Measurements from ENCODE around the gene ILF3.

The ILF3 gene

DNA sequence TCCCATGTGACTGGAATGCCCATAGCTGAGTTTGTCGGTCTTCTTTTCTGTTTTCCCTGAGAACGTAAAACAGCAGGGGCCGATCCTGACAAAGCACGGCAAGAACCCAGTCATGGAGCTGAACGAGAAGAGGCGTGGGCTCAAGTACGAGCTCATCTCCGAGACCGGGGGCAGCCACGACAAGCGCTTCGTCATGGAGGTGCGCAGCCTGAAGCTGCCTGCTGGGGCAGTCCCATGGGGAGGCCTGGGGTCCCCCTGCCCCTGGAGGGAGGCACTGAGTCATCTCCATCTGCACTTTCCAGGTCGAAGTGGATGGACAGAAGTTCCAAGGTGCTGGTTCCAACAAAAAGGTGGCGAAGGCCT, 28.9 kb downstream of the ILF3 start:
- Histone ChIP-seq H3K79me2 (ENCODE audit: insufficient read depth, low read length) (peaks cover 8% of the 10 kb centered on the region; the same call in 1 of the 2 replicates), H3K9ac (ENCODE audit: low read length) (no peak overlapping the region), H3F3A (ENCODE audit: insufficient read depth) (no peaks in the 10 kb centered on the region), H3K4me3 (ENCODE audit: insufficient read depth, low read length, poor library complexity, severe bottlenecking) (no peak overlapping the region), H4K20me1 (ENCODE audit: low read depth, low read length) (peaks cover 7% of the 10 kb centered on the region; the same call in 1 of the 2 replicates), H3K9me2 (replicated peaks; ENCODE audit: insufficient read depth, low read length) (no peaks in the 10 kb centered on the region), H3K27ac (ENCODE audit: low read depth, low read length) (no peak overlapping the region), H2AFZ (ENCODE audit: low read depth, low read length, severe bottlenecking) (no peak overlapping the region), H3K36me3 (ENCODE audit: low read length) (peaks cover 46% of the 10 kb centered on the region), H3K4me2 (ENCODE audit: low read depth, low read length, poor library complexity, severe bottlenecking) (no peak overlapping the region), H3K27me3 (ENCODE audit: low read length) (no peaks in the 10 kb centered on the region), H3K9me3 (ENCODE audit: insufficient read depth, low read length) (no peaks in the 10 kb centered on the region)
- TF ChIP-seq, protein P1, sequence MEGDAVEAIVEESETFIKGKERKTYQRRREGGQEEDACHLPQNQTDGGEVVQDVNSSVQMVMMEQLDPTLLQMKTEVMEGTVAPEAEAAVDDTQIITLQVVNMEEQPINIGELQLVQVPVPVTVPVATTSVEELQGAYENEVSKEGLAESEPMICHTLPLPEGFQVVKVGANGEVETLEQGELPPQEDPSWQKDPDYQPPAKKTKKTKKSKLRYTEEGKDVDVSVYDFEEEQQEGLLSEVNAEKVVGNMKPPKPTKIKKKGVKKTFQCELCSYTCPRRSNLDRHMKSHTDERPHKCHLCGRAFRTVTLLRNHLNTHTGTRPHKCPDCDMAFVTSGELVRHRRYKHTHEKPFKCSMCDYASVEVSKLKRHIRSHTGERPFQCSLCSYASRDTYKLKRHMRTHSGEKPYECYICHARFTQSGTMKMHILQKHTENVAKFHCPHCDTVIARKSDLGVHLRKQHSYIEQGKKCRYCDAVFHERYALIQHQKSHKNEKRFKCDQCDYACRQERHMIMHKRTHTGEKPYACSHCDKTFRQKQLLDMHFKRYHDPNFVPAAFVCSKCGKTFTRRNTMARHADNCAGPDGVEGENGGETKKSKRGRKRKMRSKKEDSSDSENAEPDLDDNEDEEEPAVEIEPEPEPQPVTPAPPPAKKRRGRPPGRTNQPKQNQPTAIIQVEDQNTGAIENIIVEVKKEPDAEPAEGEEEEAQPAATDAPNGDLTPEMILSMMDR (IDR thresholded peaks at IDR 0.05; ENCODE audit: insufficient read depth, low read length, poor library complexity, severe bottlenecking), result no peak
- no peak for TF ChIP-seq EZH2phosphoT487 (conservative IDR thresholded peaks at IDR 0.05; ENCODE audit: low read length)

DNA sequence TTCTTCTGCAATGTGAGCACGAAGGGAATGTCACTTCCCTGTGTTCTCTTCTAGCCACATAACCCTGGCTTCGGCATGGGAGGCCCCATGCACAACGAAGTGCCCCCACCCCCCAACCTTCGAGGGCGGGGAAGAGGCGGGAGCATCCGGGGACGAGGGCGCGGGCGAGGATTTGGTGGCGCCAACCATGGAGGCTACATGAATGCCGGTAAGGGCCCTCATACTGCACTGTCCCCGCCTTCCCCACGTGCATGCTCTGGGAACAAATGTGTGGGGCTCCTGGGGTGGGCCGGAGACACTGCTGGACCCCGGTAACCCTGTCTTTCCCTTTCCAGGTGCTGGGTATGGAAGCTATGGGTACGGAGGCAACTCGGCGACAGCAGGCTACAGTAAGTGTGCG, 29.4 kb downstream of the ILF3 start:
- H3K9me2 ChIP-seq (replicated peaks; ENCODE audit: insufficient read depth, low read length), result no peaks in the 10 kb centered on the region
- peaks cover 7% of the 10 kb centered on the region; the same call in 1 of the 2 replicates for H4K20me1 ChIP-seq (ENCODE audit: low read depth, low read length)
- H2AFZ ChIP-seq (ENCODE audit: low read depth, low read length, severe bottlenecking), result no peak overlapping the region
- peaks cover 2% of the 10 kb centered on the region; the same call in 1 of the 2 replicates for H3K79me2 ChIP-seq (ENCODE audit: insufficient read depth, low read length)
- TF ChIP-seq, protein P1 (IDR thresholded peaks at IDR 0.05; ENCODE audit: insufficient read depth, low read length, poor library complexity, severe bottlenecking), result no peak
- TF ChIP-seq EZH2phosphoT487 (conservative IDR thresholded peaks at IDR 0.05; ENCODE audit: low read length), result no peak
- H3K27ac ChIP-seq (ENCODE audit: low read depth, low read length), result no peak overlapping the region
- H3F3A ChIP-seq (ENCODE audit: insufficient read depth), result no peaks in the 10 kb centered on the region
- H3K36me3 ChIP-seq (ENCODE audit: low read length), result peaks cover 41% of the 10 kb centered on the region
- H3K4me2 ChIP-seq (ENCODE audit: low read depth, low read length, poor library complexity, severe bottlenecking), result no peak overlapping the region
- H3K9me3 ChIP-seq (ENCODE audit: insufficient read depth, low read length), result no peaks in the 10 kb centered on the region
- H3K27me3 ChIP-seq (ENCODE audit: low read length), result no peaks in the 10 kb centered on the region
- no peak overlapping the region for H3K9ac ChIP-seq (ENCODE audit: low read length)
- no peak overlapping the region for H3K4me3 ChIP-seq (ENCODE audit: insufficient read depth, low read length, poor library complexity, severe bottlenecking)

DNA sequence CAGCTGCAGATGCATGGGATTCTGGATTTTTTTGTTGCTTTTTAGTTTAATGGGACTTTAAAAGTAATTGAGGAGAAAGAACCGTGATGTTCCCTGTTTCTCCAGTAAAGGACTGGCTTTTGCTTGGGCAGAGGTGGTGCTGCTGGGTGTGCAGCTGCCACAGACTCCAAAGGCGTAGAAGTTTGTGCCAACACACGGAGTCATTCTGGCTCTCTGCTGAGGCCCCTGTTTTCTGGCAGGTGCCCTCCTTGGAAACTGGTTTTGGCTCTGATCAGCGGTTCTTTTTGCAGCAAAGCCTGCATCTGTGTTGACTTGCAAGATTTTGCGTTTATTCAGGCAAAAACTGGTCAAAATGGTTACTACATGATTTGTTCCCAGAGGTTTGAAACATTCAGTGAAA, 31.1 kb downstream of the ILF3 start:
- H3F3A ChIP-seq (ENCODE audit: insufficient read depth), result 0 out of 2 replicates have a peak, but pooled peaks cover 3% of the 10 kb centered on the region
- TF ChIP-seq EZH2phosphoT487 (conservative IDR thresholded peaks at IDR 0.05; ENCODE audit: low read length), result no peak
- TF ChIP-seq, protein P1 (IDR thresholded peaks at IDR 0.05; ENCODE audit: insufficient read depth, low read length, poor library complexity, severe bottlenecking), result no peak

More for the DNA sequence above, 31.1 kb downstream of the ILF3 start:
- Histone ChIP-seq H3K9me2 (replicated peaks; ENCODE audit: insufficient read depth, low read length) (no peaks in the 10 kb centered on the region), H3K27ac (ENCODE audit: low read depth, low read length) (no peak overlapping the region), H3K9me3 (ENCODE audit: insufficient read depth, low read length) (no peaks in the 10 kb centered on the region), H3K9ac (ENCODE audit: low read length) (no peak overlapping the region), H2AFZ (ENCODE audit: low read depth, low read length, severe bottlenecking) (no peak overlapping the region), H4K20me1 (ENCODE audit: low read depth, low read length) (peaks cover 7% of the 10 kb centered on the region; the same call in 1 of the 2 replicates), H3K4me2 (ENCODE audit: low read depth, low read length, poor library complexity, severe bottlenecking) (no peak overlapping the region), H3K79me2 (ENCODE audit: insufficient read depth, low read length) (no peaks in the 10 kb centered on the region; the same call in 1 of the 2 replicates), H3K27me3 (ENCODE audit: low read length) (no peaks in the 10 kb centered on the region), H3K36me3 (ENCODE audit: low read length) (peaks cover 29% of the 10 kb centered on the region; the same call in 1 of the 2 replicates), H3K4me3 (ENCODE audit: insufficient read depth, low read length, poor library complexity, severe bottlenecking) (no peak overlapping the region)
